GM23338 (cell line): ENCODE measurements around the gene FMNL1. TPM values are rescaled to one million over a fixed set of nuclear protein-coding genes. Genes with fewer than 3 reads are reported as not detected.

ENCODE experiments used
- ATAC-seq: fragments of 200-7000 bp; cut with Tn5 transposase; 3 replicates; pipeline ENCODE4 v1.9.1; 2020
- DNase-seq: peaks from one replicate; pipeline ENCODE4 v3.0.0-alpha.2; 2015; ENCODE audit warnings: low spot score
- H2AFZ ChIP-seq: fragments of 200-600 bp; sonication (generic); 2 replicates; pipeline ENCODE4 v1.8.0; 2016; ENCODE audit warnings: antibody characterized with exemption, mild to moderate bottlenecking, moderate library complexity
- H3F3A ChIP-seq: fragments of 200-600 bp; sonication (generic); replicated peaks from 2 replicates; pipeline ENCODE4 v1.8.0; 2017; ENCODE audit warnings: antibody characterized with exemption, mixed run types, low read depth
- H3K27ac ChIP-seq: fragments of 200-600 bp; sonication (generic); 2 replicates; pipeline ENCODE4 v1.6.1; 2016; ENCODE audit warnings: low read depth
- H3K27me3 ChIP-seq: fragments of 200-600 bp; sonication (generic); 2 replicates; pipeline ENCODE4 v1.8.0; 2016; ENCODE audit warnings: mild to moderate bottlenecking, mixed run types, moderate library complexity; ENCODE audit not compliant: insufficient read depth
- H3K36me3 ChIP-seq: fragments of 200-600 bp; sonication (generic); 2 replicates; pipeline ENCODE4 v1.8.0; 2016; ENCODE audit warnings: mild to moderate bottlenecking; ENCODE audit not compliant: insufficient read depth
- H3K4me1 ChIP-seq: fragments of 200-600 bp; sonication (generic); 2 replicates; pipeline ENCODE4 v1.8.0; 2016; ENCODE audit warnings: mild to moderate bottlenecking, moderate library complexity; ENCODE audit not compliant: insufficient read depth
- H3K4me2 ChIP-seq: fragments of 200-600 bp; sonication (generic); 2 replicates; pipeline ENCODE4 v1.7.1; 2017; ENCODE audit warnings: mixed run types
- H3K4me3 ChIP-seq: fragments of 200-600 bp; sonication (generic); 2 replicates; pipeline ENCODE4 v1.6.1; 2016; ENCODE audit warnings: mixed run types
- H3K79me2 ChIP-seq: fragments of 200-600 bp; sonication (generic); replicated peaks from 2 replicates; pipeline ENCODE4 v1.8.0; 2017; ENCODE audit warnings: mild to moderate bottlenecking; ENCODE audit not compliant: insufficient read depth
- H3K9me2 ChIP-seq: fragments of 200-600 bp; sonication (generic); 2 replicates; pipeline ENCODE4 v1.8.0; 2017; ENCODE audit not compliant: insufficient read depth
- H4K20me1 ChIP-seq: fragments of 200-600 bp; sonication (generic); replicated peaks from 2 replicates; pipeline ENCODE4 v1.8.0; 2017; ENCODE audit warnings: mild to moderate bottlenecking; ENCODE audit not compliant: insufficient read depth
- H3K27ac Mint-ChIP-seq: 2 replicates; pipeline ENCODE4 v1.8.0; 2020; ENCODE audit warnings: inconsistent platforms, mild to moderate bottlenecking, moderate library complexity, mixed read lengths
- H3K27me3 Mint-ChIP-seq: 3 replicates; pipeline ENCODE4 v1.8.0; 2022; ENCODE audit warnings: low read depth, mild to moderate bottlenecking, moderate library complexity, mixed read lengths, inconsistent platforms; ENCODE audit not compliant: insufficient read depth, poor library complexity
- H3K36me3 Mint-ChIP-seq: 3 replicates; pipeline ENCODE4 v1.8.0; 2021; ENCODE audit warnings: low read depth, mild to moderate bottlenecking, inconsistent platforms, moderate library complexity, mixed read lengths
- H3K4me1 Mint-ChIP-seq: 3 replicates; pipeline ENCODE4 v1.8.0; 2020; ENCODE audit warnings: mild to moderate bottlenecking, inconsistent platforms, mixed read lengths
- H3K4me3 Mint-ChIP-seq: 3 replicates; pipeline ENCODE4 v1.8.0; 2021; ENCODE audit warnings: moderate library complexity, mild to moderate bottlenecking, inconsistent platforms, mixed read lengths
- H3K9me3 Mint-ChIP-seq: 3 replicates; pipeline ENCODE4 v1.8.0; 2020; ENCODE audit warnings: moderate library complexity, mild to moderate bottlenecking, inconsistent platforms, mixed read lengths
- EZH2 ChIP-seq: fragments of 200-600 bp; sonication (generic); IDR thresholded peaks from one replicate; pipeline ENCODE4 v1.8.0; 2017; ENCODE audit warnings: antibody characterized with exemption, mild to moderate bottlenecking, low read depth; ENCODE audit not compliant: unreplicated experiment
- EZH2phosphoT487 ChIP-seq: fragments of 200-600 bp; sonication (generic); IDR thresholded peaks from one replicate; pipeline ENCODE4 v1.8.1; 2018; ENCODE audit warnings: antibody characterized with exemption; ENCODE audit not compliant: unreplicated experiment
- JUNB ChIP-seq: IDR thresholded peaks from one replicate; pipeline ENCODE4 v1.6.1; 2016; ENCODE audit warnings: antibody characterized with exemption; ENCODE audit not compliant: unreplicated experiment
- NANOG ChIP-seq: IDR thresholded peaks from 2 replicates; pipeline ENCODE4 v1.6.1; 2016; ENCODE audit warnings: antibody characterized with exemption, borderline replicate concordance
- POLR2AphosphoS5 ChIP-seq: IDR thresholded peaks from 2 replicates; pipeline ENCODE4 v1.6.1; 2016; ENCODE audit warnings: antibody characterized with exemption, low read depth
- STAT1 ChIP-seq: IDR thresholded peaks from one replicate; pipeline ENCODE4 v1.6.1; 2016; ENCODE audit warnings: antibody characterized with exemption; ENCODE audit not compliant: unreplicated experiment
- long read RNA-seq: library from polyadenylated mRNA; unstranded; transcript quantifications from one replicate; pipeline ENCODE4 v2.0.0, GENCODE V29; 2020; ENCODE audit not compliant: unreplicated experiment
- polyA plus RNA-seq: library from polyadenylated mRNA; unstranded; fragments of >200 nt; fragmentation: Nextera tagmentation; extraction: Ambion mirVana; gene quantifications from 2 replicates; pipeline ENCODE4 v1.2.1, GENCODE V29; 2016
- total RNA-seq: library from RNA; depleted of rRNA; stranded (reverse); fragments of >200 nt; shearing (Covaris generic); gene quantifications from 2 replicates; pipeline ENCODE4 v1.2.3, GENCODE V29; 2014; rRNA removed
- TF ChIP-seq, protein P1 (sequence below), 2 experiments: fragments of 200-600 bp in 1 of 2; sonication (generic) in 1 of 2; conservative IDR thresholded peaks; 2 replicates each; pipeline versions ENCODE4 v1.5.1 to v1.6.1; 2016 to 2017; ENCODE audit warnings: antibody characterized with exemption in 2 of 2, low read depth in 2 of 2, mild to moderate bottlenecking in 2 of 2, moderate library complexity in 1 of 2
- TF ChIP-seq, protein P2 (sequence below): fragments of 250-450 bp; sonication (Bioruptor Pico); IDR thresholded peaks from 2 replicates; pipeline ENCODE4 v1.5.0; 2020; ENCODE audit warnings: mild to moderate bottlenecking, moderate library complexity

Gene FMNL1, protein sequence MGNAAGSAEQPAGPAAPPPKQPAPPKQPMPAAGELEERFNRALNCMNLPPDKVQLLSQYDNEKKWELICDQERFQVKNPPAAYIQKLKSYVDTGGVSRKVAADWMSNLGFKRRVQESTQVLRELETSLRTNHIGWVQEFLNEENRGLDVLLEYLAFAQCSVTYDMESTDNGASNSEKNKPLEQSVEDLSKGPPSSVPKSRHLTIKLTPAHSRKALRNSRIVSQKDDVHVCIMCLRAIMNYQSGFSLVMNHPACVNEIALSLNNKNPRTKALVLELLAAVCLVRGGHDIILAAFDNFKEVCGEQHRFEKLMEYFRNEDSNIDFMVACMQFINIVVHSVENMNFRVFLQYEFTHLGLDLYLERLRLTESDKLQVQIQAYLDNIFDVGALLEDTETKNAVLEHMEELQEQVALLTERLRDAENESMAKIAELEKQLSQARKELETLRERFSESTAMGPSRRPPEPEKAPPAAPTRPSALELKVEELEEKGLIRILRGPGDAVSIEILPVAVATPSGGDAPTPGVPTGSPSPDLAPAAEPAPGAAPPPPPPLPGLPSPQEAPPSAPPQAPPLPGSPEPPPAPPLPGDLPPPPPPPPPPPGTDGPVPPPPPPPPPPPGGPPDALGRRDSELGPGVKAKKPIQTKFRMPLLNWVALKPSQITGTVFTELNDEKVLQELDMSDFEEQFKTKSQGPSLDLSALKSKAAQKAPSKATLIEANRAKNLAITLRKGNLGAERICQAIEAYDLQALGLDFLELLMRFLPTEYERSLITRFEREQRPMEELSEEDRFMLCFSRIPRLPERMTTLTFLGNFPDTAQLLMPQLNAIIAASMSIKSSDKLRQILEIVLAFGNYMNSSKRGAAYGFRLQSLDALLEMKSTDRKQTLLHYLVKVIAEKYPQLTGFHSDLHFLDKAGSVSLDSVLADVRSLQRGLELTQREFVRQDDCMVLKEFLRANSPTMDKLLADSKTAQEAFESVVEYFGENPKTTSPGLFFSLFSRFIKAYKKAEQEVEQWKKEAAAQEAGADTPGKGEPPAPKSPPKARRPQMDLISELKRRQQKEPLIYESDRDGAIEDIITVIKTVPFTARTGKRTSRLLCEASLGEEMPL
- total RNA-seq, result 9.3 and 23.1 TPM in 2 replicates
- 5.6 and 6.6 TPM in 2 replicates for polyA plus RNA-seq
- long read RNA-seq, partial matches to known transcripts, result 1 of 1 reads
- long read RNA-seq, other reads (novel, unspliced or antisense), result 0 of 1 reads

DNA sequence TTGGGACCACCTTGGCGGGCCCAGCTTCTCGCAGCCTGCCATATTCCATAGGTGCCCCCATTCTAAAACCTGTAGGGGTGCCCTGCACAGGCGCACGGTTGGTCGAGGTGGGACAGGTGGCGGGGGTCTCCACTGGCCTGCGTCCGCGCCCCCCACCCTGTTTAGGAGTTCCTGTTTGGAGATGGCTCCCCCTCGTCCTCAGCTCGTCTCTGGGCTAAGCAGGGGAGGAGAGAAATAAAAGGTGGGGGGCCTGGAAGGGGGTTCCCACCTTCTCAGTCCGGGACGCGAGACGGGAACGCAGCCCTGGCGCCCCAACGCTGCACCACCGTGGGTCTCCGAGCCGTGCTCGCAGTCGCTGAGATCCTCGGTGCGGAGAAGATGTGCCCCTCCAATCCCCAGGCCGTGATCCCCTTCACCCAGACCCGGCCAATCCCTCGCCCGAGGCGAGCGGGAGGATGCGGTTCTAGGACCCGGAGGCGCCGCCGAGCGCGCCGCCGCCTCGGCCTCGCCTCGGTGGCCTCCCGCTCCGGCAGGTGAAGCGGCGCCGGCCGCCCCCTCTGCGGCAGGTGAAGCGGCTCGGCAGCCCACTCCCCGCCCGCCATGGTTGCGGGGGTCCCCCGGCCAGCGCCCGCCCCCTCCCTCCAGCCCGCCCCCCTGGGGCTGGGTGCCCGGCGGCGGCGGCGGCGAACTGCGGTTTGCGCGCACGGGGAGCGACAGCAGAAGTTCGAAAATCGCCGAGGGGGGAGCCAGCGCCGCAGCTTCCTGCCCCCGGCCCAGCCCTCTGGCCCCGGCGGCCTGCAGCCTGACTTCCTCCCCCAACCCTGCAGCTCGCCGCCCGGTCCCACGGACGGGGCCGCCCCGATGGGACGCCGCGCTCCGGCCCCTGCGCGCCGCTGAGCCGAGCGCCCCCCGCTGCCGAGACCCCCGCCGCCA lies at the start of gene FMNL1:
TSS of gene FMNL1 (plus strand) at position 805 of the 933 bp plus-strand sequence. CDS start 240 bp downstream, outside the sequence.
- Mint-ChIP-seq H3K27ac (no peak within 1 kb of the TSS), H3K9me3 (no peaks in the 10 kb centered on the region), H3K27me3 (peaks cover 48% of the 10 kb centered on the region), H3K4me3 (peak within 1 kb of the TSS; percentile 83), H3K4me1 (peaks cover 31% of the 10 kb centered on the region), H3K36me3 (no peaks in the 10 kb centered on the region)
- Histone ChIP-seq H3K36me3 (no peaks in the 10 kb centered on the region), H3K4me2 (peak within 1 kb of the TSS; percentile 99), H3K9me2 (no peaks in the 10 kb centered on the region), H3K4me1 (peaks cover 18% of the 10 kb centered on the region; the same call in 1 of the 2 replicates), H3K27me3 (peaks cover 46% of the 10 kb centered on the region), H3K79me2 (no peaks in the 10 kb centered on the region), H2AFZ (peak within 1 kb of the TSS; percentile 98), H3F3A (no peaks in the 10 kb centered on the region), H4K20me1 (no peaks in the 10 kb centered on the region), H3K27ac (no peak within 1 kb of the TSS), H3K4me3 (peak within 1 kb of the TSS; percentile 85)
- DNase-seq (peak; percentile 80), ATAC-seq (peak; percentile 60)
- TF ChIP-seq NANOG (no peak), EZH2phosphoT487 (no peak), POLR2AphosphoS5 (no peak), JUNB (no peak), STAT1 (no peak), EZH2 (no peak)
- TF ChIP-seq, protein P1, sequence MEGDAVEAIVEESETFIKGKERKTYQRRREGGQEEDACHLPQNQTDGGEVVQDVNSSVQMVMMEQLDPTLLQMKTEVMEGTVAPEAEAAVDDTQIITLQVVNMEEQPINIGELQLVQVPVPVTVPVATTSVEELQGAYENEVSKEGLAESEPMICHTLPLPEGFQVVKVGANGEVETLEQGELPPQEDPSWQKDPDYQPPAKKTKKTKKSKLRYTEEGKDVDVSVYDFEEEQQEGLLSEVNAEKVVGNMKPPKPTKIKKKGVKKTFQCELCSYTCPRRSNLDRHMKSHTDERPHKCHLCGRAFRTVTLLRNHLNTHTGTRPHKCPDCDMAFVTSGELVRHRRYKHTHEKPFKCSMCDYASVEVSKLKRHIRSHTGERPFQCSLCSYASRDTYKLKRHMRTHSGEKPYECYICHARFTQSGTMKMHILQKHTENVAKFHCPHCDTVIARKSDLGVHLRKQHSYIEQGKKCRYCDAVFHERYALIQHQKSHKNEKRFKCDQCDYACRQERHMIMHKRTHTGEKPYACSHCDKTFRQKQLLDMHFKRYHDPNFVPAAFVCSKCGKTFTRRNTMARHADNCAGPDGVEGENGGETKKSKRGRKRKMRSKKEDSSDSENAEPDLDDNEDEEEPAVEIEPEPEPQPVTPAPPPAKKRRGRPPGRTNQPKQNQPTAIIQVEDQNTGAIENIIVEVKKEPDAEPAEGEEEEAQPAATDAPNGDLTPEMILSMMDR (conservative IDR thresholded peaks at IDR 0.05; ENCODE audit: low read depth in 2 of 2), result no peak

DNA sequence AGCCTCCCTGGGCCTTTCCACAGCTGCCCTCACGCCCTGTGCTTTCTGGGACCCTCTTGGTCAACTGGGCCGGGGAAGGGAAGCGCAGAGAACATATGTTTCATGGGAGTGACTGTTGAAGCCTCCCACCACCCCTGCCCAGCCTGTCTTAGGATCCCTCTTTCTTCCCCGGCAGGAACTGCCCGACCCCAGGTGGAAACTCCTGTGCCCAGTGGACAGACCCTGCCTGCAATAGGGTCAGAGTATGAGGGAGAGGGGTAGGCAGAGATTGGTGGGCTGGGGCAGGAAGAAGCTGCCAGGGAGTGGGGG lies 49.5 kb upstream of the FMNL1 start:
- Mint-ChIP-seq H3K4me1 (peaks cover 36% of the 10 kb centered on the region), H3K9me3 (no peaks in the 10 kb centered on the region), H3K36me3 (peaks cover 22% of the 10 kb centered on the region), H3K27me3 (peaks cover 17% of the 10 kb centered on the region), H3K27ac (peak overlapping the region; percentile 96), H3K4me3 (peak overlapping the region; percentile 53; the same call in 2 of the 3 replicates)
- H3K79me2 ChIP-seq, result no peaks in the 10 kb centered on the region
- H3K36me3 ChIP-seq, result no peaks in the 10 kb centered on the region
- no peaks in the 10 kb centered on the region for H3K9me2 ChIP-seq
- peak overlapping the region; percentile 77 for H3K4me2 ChIP-seq
- peak; percentile 9 for ATAC-seq
- TF ChIP-seq, protein P2, sequence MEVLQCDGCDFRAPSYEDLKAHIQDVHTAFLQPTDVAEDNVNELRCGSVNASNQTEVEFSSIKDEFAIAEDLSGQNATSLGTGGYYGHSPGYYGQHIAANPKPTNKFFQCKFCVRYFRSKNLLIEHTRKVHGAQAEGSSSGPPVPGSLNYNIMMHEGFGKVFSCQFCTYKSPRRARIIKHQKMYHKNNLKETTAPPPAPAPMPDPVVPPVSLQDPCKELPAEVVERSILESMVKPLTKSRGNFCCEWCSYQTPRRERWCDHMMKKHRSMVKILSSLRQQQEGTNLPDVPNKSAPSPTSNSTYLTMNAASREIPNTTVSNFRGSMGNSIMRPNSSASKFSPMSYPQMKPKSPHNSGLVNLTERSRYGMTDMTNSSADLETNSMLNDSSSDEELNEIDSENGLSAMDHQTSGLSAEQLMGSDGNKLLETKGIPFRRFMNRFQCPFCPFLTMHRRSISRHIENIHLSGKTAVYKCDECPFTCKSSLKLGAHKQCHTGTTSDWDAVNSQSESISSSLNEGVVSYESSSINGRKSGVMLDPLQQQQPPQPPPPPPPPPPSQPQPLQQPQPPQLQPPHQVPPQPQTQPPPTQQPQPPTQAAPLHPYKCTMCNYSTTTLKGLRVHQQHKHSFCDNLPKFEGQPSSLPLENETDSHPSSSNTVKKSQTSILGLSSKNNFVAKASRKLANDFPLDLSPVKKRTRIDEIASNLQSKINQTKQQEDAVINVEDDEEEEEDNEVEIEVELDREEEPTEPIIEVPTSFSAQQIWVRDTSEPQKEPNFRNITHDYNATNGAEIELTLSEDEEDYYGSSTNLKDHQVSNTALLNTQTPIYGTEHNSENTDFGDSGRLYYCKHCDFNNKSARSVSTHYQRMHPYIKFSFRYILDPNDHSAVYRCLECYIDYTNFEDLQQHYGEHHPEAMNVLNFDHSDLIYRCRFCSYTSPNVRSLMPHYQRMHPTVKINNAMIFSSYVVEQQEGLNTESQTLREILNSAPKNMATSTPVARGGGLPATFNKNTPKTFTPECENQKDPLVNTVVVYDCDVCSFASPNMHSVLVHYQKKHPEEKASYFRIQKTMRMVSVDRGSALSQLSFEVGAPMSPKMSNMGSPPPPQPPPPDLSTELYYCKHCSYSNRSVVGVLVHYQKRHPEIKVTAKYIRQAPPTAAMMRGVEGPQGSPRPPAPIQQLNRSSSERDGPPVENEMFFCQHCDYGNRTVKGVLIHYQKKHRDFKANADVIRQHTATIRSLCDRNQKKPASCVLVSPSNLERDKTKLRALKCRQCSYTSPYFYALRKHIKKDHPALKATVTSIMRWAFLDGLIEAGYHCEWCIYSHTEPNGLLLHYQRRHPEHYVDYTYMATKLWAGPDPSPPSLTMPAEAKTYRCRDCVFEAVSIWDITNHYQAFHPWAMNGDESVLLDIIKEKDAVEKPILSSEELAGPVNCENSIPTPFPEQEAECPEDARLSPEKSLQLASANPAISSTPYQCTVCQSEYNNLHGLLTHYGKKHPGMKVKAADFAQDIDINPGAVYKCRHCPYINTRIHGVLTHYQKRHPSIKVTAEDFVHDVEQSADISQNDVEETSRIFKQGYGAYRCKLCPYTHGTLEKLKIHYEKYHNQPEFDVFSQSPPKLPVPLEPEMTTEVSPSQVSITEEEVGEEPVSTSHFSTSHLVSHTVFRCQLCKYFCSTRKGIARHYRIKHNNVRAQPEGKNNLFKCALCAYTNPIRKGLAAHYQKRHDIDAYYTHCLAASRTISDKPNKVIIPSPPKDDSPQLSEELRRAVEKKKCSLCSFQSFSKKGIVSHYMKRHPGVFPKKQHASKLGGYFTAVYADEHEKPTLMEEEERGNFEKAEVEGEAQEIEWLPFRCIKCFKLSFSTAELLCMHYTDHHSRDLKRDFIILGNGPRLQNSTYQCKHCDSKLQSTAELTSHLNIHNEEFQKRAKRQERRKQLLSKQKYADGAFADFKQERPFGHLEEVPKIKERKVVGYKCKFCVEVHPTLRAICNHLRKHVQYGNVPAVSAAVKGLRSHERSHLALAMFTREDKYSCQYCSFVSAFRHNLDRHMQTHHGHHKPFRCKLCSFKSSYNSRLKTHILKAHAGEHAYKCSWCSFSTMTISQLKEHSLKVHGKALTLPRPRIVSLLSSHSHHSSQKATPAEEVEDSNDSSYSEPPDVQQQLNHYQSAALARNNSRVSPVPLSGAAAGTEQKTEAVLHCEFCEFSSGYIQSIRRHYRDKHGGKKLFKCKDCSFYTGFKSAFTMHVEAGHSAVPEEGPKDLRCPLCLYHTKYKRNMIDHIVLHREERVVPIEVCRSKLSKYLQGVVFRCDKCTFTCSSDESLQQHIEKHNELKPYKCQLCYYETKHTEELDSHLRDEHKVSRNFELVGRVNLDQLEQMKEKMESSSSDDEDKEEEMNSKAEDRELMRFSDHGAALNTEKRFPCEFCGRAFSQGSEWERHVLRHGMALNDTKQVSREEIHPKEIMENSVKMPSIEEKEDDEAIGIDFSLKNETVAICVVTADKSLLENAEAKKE (CRISPR knock-in tag), result no peak
- H3K27me3 ChIP-seq, result no peaks in the 10 kb centered on the region
- peaks cover 31% of the 10 kb centered on the region for H3K4me1 ChIP-seq
- no peak for DNase-seq
- H3F3A ChIP-seq, result 0 out of 2 replicates have a peak, but pooled peaks cover 8% of the 10 kb centered on the region
- peak overlapping the region; percentile 90; the same call in 1 of the 2 replicates for H2AFZ ChIP-seq
- peak overlapping the region; percentile 97 for H3K27ac ChIP-seq
- peak overlapping the region; percentile 42; the same call in 1 of the 2 replicates for H3K4me3 ChIP-seq
- H4K20me1 ChIP-seq, result no peaks in the 10 kb centered on the region
